HepG2 (cell line): ENCODE measurements around the gene AFAP1L2.

ENCODE experiments used
- CTCF ChIP-seq: sonication (generic); formaldehyde crosslinking; IDR thresholded peaks from 2 replicates; pipeline ENCODE4 v1.5.0; 2020; ENCODE audit warnings: mild to moderate bottlenecking, missing genetic modification reagents, moderate library complexity
- E2F5 ChIP-seq: sonication (generic); formaldehyde crosslinking; conservative IDR thresholded peaks from 2 replicates; pipeline ENCODE4 v1.4.0; 2020; ENCODE audit warnings: missing genetic modification reagents
- EZH2 ChIP-seq: conservative IDR thresholded peaks from 2 replicates; pipeline ENCODE4 v1.6.1; 2012; ENCODE audit warnings: mild to moderate bottlenecking, low read depth, low read length, moderate library complexity
- FIP1L1 ChIP-seq: fragments of 200-400 bp; formaldehyde crosslinking; IDR thresholded peaks from 2 replicates; pipeline ENCODE4 v1.6.1; 2018; ENCODE audit warnings: low read depth, mild to moderate bottlenecking, low read length, moderate library complexity, borderline replicate concordance; ENCODE audit not compliant: insufficient read depth
- GTF3A ChIP-seq: sonication (generic); formaldehyde crosslinking; conservative IDR thresholded peaks from 2 replicates; pipeline ENCODE4 v1.4.0; 2020; ENCODE audit warnings: mild to moderate bottlenecking, missing genetic modification reagents
- HDAC6 ChIP-seq: fragments of 200-600 bp; sonication (generic); IDR thresholded peaks from 2 replicates; pipeline ENCODE4 v1.7.0; 2017; ENCODE audit warnings: mild to moderate bottlenecking, antibody characterized with exemption, low read length, low read depth
- IKZF1 ChIP-seq: fragments of 450-650 bp; IDR thresholded peaks from 2 replicates; pipeline ENCODE4 v1.7.1; 2016
- NFRKB ChIP-seq: fragments of 450-650 bp; IDR thresholded peaks from 2 replicates; pipeline ENCODE4 v1.6.1; 2017
- PHF20 ChIP-seq: sonication (generic); formaldehyde crosslinking; IDR thresholded peaks from 2 replicates; pipeline ENCODE4 v1.5.0; 2020; ENCODE audit warnings: mild to moderate bottlenecking, missing genetic modification reagents
- RAD21 ChIP-seq: fragments of 450-650 bp; formaldehyde crosslinking; IDR thresholded peaks from 2 replicates; pipeline ENCODE4 v1.5.0; 2020; ENCODE audit warnings: mild to moderate bottlenecking
- ZBTB38 ChIP-seq: sonication (generic); formaldehyde crosslinking; IDR thresholded peaks from 2 replicates; pipeline ENCODE4 v1.5.1; 2020; ENCODE audit warnings: mild to moderate bottlenecking, missing genetic modification reagents
- ZNF776 ChIP-seq: sonication (generic); formaldehyde crosslinking; IDR thresholded peaks from 2 replicates; pipeline ENCODE4 v1.4.0; 2020; ENCODE audit warnings: mild to moderate bottlenecking, missing genetic modification reagents
- ZSCAN30 ChIP-seq: sonication (generic); formaldehyde crosslinking; IDR thresholded peaks from 2 replicates; pipeline ENCODE4 v1.5.0; 2020; ENCODE audit warnings: mild to moderate bottlenecking, missing genetic modification reagents

- no peak for TF ChIP-seq HDAC6
- no peak for TF ChIP-seq GTF3A (CRISPR knock-in tag)
- TF ChIP-seq FIP1L1 = no peak
- TF ChIP-seq PHF20 (CRISPR knock-in tag) = no peak
- TF ChIP-seq EZH2 = no peak
- TF ChIP-seq ZBTB38 (CRISPR knock-in tag) = no peak
- TF ChIP-seq ZSCAN30 (CRISPR knock-in tag) = no peak
- TF ChIP-seq RAD21 = no peak
- TF ChIP-seq ZNF776 (CRISPR knock-in tag) = no peak
- TF ChIP-seq CTCF (CRISPR knock-in tag) = no peak
- no peak for TF ChIP-seq IKZF1
- no peak for TF ChIP-seq E2F5
- TF ChIP-seq NFRKB = no peak
Observed at GRCh38 chr10:114389426-114389825, 14.9 kb downstream of the AFAP1L2 start.
